B cell (primary cell): ENCODE results near the gene AIG1. TPM values are rescaled to one million over a fixed set of nuclear protein-coding genes. Genes with fewer than 3 reads are reported as not detected.

Experiments
- ATAC-seq: fragments of 200-7000 bp; cut with Tn5 transposase; one replicate; pipeline ENCODE4 v1.10.0; 2021; ENCODE audit warnings: low read depth, mild to moderate bottlenecking, moderate number of reproducible peaks, moderate library complexity
- CTCF ChIA-PET: fragments of 350-600 bp; sonication (Branson Sonifier 250); formaldehyde crosslinking; loops from one replicate; lab custom pipeline; 2021; ENCODE audit warnings: antibody characterized with exemption, inconsistent platforms; lab: Charles Lee
- POLR2A ChIA-PET: fragments of 350-600 bp; sonication (Branson Sonifier 250); formaldehyde crosslinking; loops from one replicate; lab custom pipeline; 2021; ENCODE audit warnings: antibody characterized with exemption; lab: Charles Lee
- DNase-seq: peaks from one replicate; pipeline ENCODE4 v3.0.0; 2013
- H2AFZ ChIP-seq: 2 replicates; pipeline ENCODE4 v1.6.1; 2012; ENCODE audit warnings: mild to moderate bottlenecking, low read depth, low read length; ENCODE audit not compliant: insufficient read depth, poor library complexity, severe bottlenecking
- H3K27ac ChIP-seq, 2 donors: 1 replicate in 1 of 2; 2 replicates in 1 of 2; pipeline ENCODE4 v1.5.1; 2012 to 2013; ENCODE audit warnings: low read length in 2 of 2, mild to moderate bottlenecking in 2 of 2, moderate library complexity in 1 of 2
- H3K27me3 ChIP-seq, 4 experiments: fragments of 200-600 bp in 1 of 4; sonication (generic) in 1 of 4; replicated peaks in 1 of 4; 1 replicate in 2 of 4; 2 replicates in 2 of 4; pipeline versions ENCODE4 v1.6.1 to v1.7.0; 2013 to 2016; ENCODE audit warnings: low read length in 3 of 4, mild to moderate bottlenecking in 2 of 4, mixed read lengths in 1 of 4, moderate library complexity in 1 of 4; ENCODE audit not compliant: insufficient read depth in 4 of 4, control insufficient read depth in 3 of 4; ENCODE audit errors: control extremely low read depth in 1 of 4
- H3K36me3 ChIP-seq, 2 experiments: replicated peaks in 1 of 2; 1 replicate in 1 of 2; 2 replicates in 1 of 2; pipeline versions ENCODE4 v1.6.1 to v1.7.1; 2013; ENCODE audit warnings: low read length in 1 of 2; ENCODE audit not compliant: insufficient read depth in 2 of 2, control insufficient read depth in 1 of 2; ENCODE audit errors: control extremely low read depth in 1 of 2, extremely low read depth in 1 of 2
- H3K4me1 ChIP-seq, 2 donors: fragments of 200-600 bp in 1 of 2; sonication (generic) in 1 of 2; 1 replicate in 1 of 2; 2 replicates in 1 of 2; pipeline versions ENCODE4 v1.5.1 to v1.6.1; 2013 to 2017; ENCODE audit warnings: low read length in 2 of 2; ENCODE audit not compliant: control insufficient read depth in 2 of 2, insufficient read depth in 2 of 2
- H3K4me2 ChIP-seq: replicated peaks from 2 replicates; pipeline ENCODE3; 2012; ENCODE audit warnings: mild to moderate bottlenecking, low read depth, low read length; ENCODE audit not compliant: poor library complexity, severe bottlenecking
- H3K4me3 ChIP-seq, 5 experiments: fragments of 200-600 bp in 1 of 5; sonication (generic) in 1 of 5; 1 replicate in 3 of 5; 2 replicates in 2 of 5; pipeline versions ENCODE4 v1.5.1 to v1.7.0; 2011 to 2016; ENCODE audit warnings: low read length in 4 of 5, mild to moderate bottlenecking in 4 of 5, low read depth in 2 of 5, control low read depth in 1 of 5, moderate library complexity in 1 of 5; ENCODE audit not compliant: insufficient read depth in 1 of 5; ENCODE audit errors: control extremely low read depth in 1 of 5, extremely low read depth in 1 of 5
- H3K79me2 ChIP-seq: fragments of 200-600 bp; sonication (generic); one replicate; pipeline ENCODE4 v1.6.0; 2016; ENCODE audit warnings: low read length; ENCODE audit not compliant: control insufficient read depth, insufficient read depth
- H3K9ac ChIP-seq: fragments of 200-600 bp; sonication (generic); 2 replicates; pipeline ENCODE4 v1.6.1; 2017; ENCODE audit warnings: mild to moderate bottlenecking, low read length, moderate library complexity
- H3K9me3 ChIP-seq, 3 donors: one replicate each; pipeline versions ENCODE4 v1.6.1 to v1.7.1; 2013; ENCODE audit warnings: low read length in 2 of 3; ENCODE audit not compliant: control insufficient read depth in 2 of 3, insufficient read depth in 1 of 3; ENCODE audit errors: control extremely low read depth in 1 of 3
- H4K20me1 ChIP-seq: 2 replicates; pipeline ENCODE4 v1.6.0; 2012; ENCODE audit warnings: mild to moderate bottlenecking, low read length; ENCODE audit not compliant: insufficient read depth, control insufficient read depth, poor library complexity, severe bottlenecking
- H3K27ac Mint-ChIP-seq: one replicate; pipeline ENCODE4 v1.8.0; 2021; ENCODE audit warnings: mixed read lengths
- H3K27me3 Mint-ChIP-seq: one replicate; pipeline ENCODE4 v1.8.0; 2021; ENCODE audit warnings: mixed read lengths
- H3K4me1 Mint-ChIP-seq: one replicate; pipeline ENCODE4 v1.8.0; 2021; ENCODE audit warnings: mixed read lengths
- H3K4me3 Mint-ChIP-seq: one replicate; pipeline ENCODE4 v1.8.0; 2021; ENCODE audit warnings: mixed read lengths
- H3K9me3 Mint-ChIP-seq: one replicate; pipeline ENCODE4 v1.8.0; 2022; ENCODE audit warnings: mixed read lengths; ENCODE audit not compliant: insufficient read depth
- EZH2 ChIP-seq: IDR thresholded peaks from 2 replicates; pipeline ENCODE4 v1.6.1; 2012; ENCODE audit warnings: borderline replicate concordance, low read depth, mild to moderate bottlenecking, moderate library complexity, low read length; ENCODE audit not compliant: insufficient read depth, poor library complexity, severe bottlenecking
- WGBS: methylation state at CpG from one replicate; pipeline ENCODE4 v1.1.5; 2013; ENCODE audit warnings: missing lambda C conversion rate; ENCODE audit not compliant: insufficient coverage; 5-methylcytosine and 5-hydroxymethylcytosine counted together
- intact Hi-C: fragments of 100-400 bp; cut with micrococcal nuclease; formaldehyde crosslinking; loops from one replicate; pipeline ENCODE4 v1.10.0; 2022
- polyA plus RNA-seq: library from polyadenylated mRNA; depleted of rRNA; stranded (reverse); fragments of >200 nt; gene quantifications from 2 replicates; pipeline ENCODE4 v1.2.3, GENCODE V29; 2012
- total RNA-seq, 2 donors: library from RNA; stranded (reverse); fragments of 120-200 nt in 1 of 2; gene quantifications; 1 replicate in 1 of 2; 2 replicates in 1 of 2; pipeline versions ENCODE4 v1.2.3 to v1.2.4, GENCODE V29; 2013 to 2022
- TF ChIP-seq, protein P1 (sequence below): fragments of 200-600 bp; IDR thresholded peaks from one replicate; pipeline ENCODE4 v1.8.0; 2022; ENCODE audit warnings: antibody characterized with exemption, mild to moderate bottlenecking

The AIG1 gene
- total and polyA plus RNA-seq, 2 donors (not counting 1 experiment from before 2014, with no cell fraction given): 7.0 to 9.0 TPM

DNA sequence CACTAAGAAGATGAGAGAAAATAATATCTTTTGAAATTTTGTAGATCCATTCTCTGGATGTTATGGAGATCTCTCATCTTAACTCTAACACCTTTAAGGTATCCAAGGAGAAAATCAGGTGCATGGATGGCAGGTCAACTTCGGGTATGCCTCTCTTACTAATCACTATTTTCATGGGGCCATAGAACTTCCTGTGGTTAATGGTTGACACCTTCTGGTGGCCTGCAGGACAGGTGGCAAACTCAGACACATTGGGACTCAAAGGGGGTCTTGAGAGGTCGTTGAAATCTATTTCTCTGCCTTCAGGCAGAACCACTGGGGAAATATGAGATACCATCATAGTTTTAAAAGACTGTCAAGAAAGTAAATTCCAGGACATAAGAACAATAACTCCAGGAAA lies 313.3 kb downstream of the AIG1 start:
- ATAC-seq: no peak
- no CpG with 5 or more reads among the region's 2 CpGs for WGBS
- H3K27me3 Mint-ChIP-seq: peaks cover 6% of the 10 kb centered on the region
- H3K4me1 ChIP-seq: no peaks in the 10 kb centered on the region
- no peak overlapping the region for H3K27ac Mint-ChIP-seq
- H3K79me2 ChIP-seq: no peaks in the 10 kb centered on the region
- H3K27ac ChIP-seq: no peak overlapping the region
- TF ChIP-seq EZH2: no peak
- TF ChIP-seq, protein P1, sequence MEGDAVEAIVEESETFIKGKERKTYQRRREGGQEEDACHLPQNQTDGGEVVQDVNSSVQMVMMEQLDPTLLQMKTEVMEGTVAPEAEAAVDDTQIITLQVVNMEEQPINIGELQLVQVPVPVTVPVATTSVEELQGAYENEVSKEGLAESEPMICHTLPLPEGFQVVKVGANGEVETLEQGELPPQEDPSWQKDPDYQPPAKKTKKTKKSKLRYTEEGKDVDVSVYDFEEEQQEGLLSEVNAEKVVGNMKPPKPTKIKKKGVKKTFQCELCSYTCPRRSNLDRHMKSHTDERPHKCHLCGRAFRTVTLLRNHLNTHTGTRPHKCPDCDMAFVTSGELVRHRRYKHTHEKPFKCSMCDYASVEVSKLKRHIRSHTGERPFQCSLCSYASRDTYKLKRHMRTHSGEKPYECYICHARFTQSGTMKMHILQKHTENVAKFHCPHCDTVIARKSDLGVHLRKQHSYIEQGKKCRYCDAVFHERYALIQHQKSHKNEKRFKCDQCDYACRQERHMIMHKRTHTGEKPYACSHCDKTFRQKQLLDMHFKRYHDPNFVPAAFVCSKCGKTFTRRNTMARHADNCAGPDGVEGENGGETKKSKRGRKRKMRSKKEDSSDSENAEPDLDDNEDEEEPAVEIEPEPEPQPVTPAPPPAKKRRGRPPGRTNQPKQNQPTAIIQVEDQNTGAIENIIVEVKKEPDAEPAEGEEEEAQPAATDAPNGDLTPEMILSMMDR: no peak
- H3K4me3 Mint-ChIP-seq: no peak overlapping the region
- H3K36me3 ChIP-seq: no peaks in the 10 kb centered on the region
- H3K9me3 Mint-ChIP-seq: no peaks in the 10 kb centered on the region
- H3K27me3 ChIP-seq: no peaks in the 10 kb centered on the region
- no peak for DNase-seq
- H3K9me3 ChIP-seq: no peaks in the 10 kb centered on the region
- H3K4me2 ChIP-seq: no peak overlapping the region
- no peaks in the 10 kb centered on the region for H4K20me1 ChIP-seq
- no peak overlapping the region for H3K9ac ChIP-seq
- H2AFZ ChIP-seq: no peak overlapping the region
- no peak overlapping the region for H3K4me3 ChIP-seq
- POLR2A ChIA-PET: no interaction called here
- no peaks in the 10 kb centered on the region for H3K4me1 Mint-ChIP-seq
- CTCF ChIA-PET: interaction anchor here (0.9 kb wide), 1 partner anchor 681 kb away, joined by 4 read pairs; no protein-coding TSS in a partner anchor
- intact Hi-C loops: no loop called here

DNA sequence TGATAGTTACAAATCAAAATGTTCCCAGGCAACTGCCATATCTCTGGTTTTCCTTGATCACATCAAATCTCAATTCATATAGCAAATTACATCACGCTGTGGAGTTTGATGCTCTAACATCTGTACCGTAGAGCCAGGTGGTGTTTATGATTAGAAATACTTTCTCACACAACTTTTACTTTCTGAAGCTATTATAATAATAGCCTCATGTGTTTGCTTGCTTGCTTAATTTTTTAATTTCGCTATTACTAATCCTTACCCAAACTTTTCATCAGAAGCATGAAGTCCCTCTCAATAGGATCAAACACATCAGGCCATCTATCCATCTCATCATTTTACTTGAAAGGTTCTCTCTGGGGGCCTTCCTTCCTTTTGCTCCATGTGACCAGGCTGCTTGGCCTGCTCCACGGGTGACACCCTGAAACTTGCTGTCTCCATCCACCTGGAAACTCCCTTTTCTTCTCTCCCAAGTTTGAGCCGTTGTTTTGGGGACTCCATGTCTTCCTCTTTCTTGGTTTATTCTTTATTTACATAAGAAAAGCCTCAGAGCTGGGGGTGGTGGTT lies 314.4 kb downstream of the AIG1 start:
- POLR2A ChIA-PET: no interaction called here
- CTCF ChIA-PET: no interaction called here
- intact Hi-C loops: no loop called here
- Mint-ChIP-seq H3K4me1 (no peaks in the 10 kb centered on the region), H3K27me3 (peaks cover 6% of the 10 kb centered on the region), H3K9me3 (no peaks in the 10 kb centered on the region), H3K27ac (no peak overlapping the region), H3K4me3 (no peak overlapping the region)
- Histone ChIP-seq H3K9me3 (no peaks in the 10 kb centered on the region), H3K79me2 (no peaks in the 10 kb centered on the region), H4K20me1 (no peaks in the 10 kb centered on the region), H3K4me2 (no peak overlapping the region), H3K27me3 (no peaks in the 10 kb centered on the region), H3K4me3 (no peak overlapping the region), H3K27ac (no peak overlapping the region), H3K36me3 (no peaks in the 10 kb centered on the region), H3K4me1 (no peaks in the 10 kb centered on the region), H2AFZ (no peak overlapping the region), H3K9ac (no peak overlapping the region)
- WGBS: 56% methylated on average over 1 of the region's 5 CpGs
- no peak for TF ChIP-seq EZH2
- TF ChIP-seq, protein P1: no peak
- ATAC-seq (no peak), DNase-seq (no peak)
